ENCODE data around the gene AS3MT. TPM values are rescaled to one million over a fixed set of nuclear protein-coding genes. Genes with fewer than 3 reads are reported as not detected.

The AS3MT gene
- polyA plus RNA-seq, 2 of the 4 experiments (the other 2 are of a cell fraction): 10.7 to 10.8 TPM

- TF ChIP-seq HES2 (IDR thresholded peaks at IDR 0.05) (no peak), ESRRA (IDR thresholded peaks at IDR 0.05; ENCODE audit: borderline replicate concordance, low read length) (no peak), NR3C1 (IDR thresholded peaks at IDR 0.05) (no peak), ZNF302 (CRISPR knock-in tag; IDR thresholded peaks at IDR 0.05) (no peak), CHD4 (IDR thresholded peaks at IDR 0.05; ENCODE audit: borderline replicate concordance) (no peak), EHF (CRISPR knock-in tag; IDR thresholded peaks at IDR 0.05) (no peak), KDM1A (IDR thresholded peaks at IDR 0.05; ENCODE audit: low read depth) (no peak), CBX8 (IDR thresholded peaks at IDR 0.05) (no peak), EHMT2 (IDR thresholded peaks at IDR 0.05; ENCODE audit: low read depth) (no peak), HMGXB4 (CRISPR knock-in tag; IDR thresholded peaks at IDR 0.05; ENCODE audit: borderline replicate concordance) (no peak), CTCF (IDR thresholded peaks at IDR 0.05) (0 out of 3 replicates have a peak, but pooled peaks have one; percentile 27), RCOR1 (IDR thresholded peaks at IDR 0.05; ENCODE audit: low read depth, low read length) (no peak), BCL3 (IDR thresholded peaks at IDR 0.05) (0 out of 3 replicates have a peak, but pooled peaks have one; percentile 31), NPAS2 (CRISPR knock-in tag; IDR thresholded peaks at IDR 0.05; ENCODE audit: borderline replicate concordance) (no peak), CHD2 (IDR thresholded peaks at IDR 0.05; ENCODE audit: low read length, partially characterized antibody) (peak; percentile 86), RNF2 (IDR thresholded peaks at IDR 0.05; ENCODE audit: borderline replicate concordance, low read depth) (no peak), E2F6 (IDR thresholded peaks at IDR 0.05; ENCODE audit: borderline replicate concordance, low read depth) (peak; percentile 63), ATOH8 (CRISPR knock-in tag; IDR thresholded peaks at IDR 0.05; ENCODE audit: low read depth) (no peak), SMC3 (IDR thresholded peaks at IDR 0.05) (peak; percentile 30; the same call in 1 of the 3 replicates), MAZ (IDR thresholded peaks at IDR 0.05; ENCODE audit: borderline replicate concordance, low read depth, low read length) (no peak)
These were observed 48.9 kb downstream of the AS3MT start, which contains the start of gene CNNM2 (continued) for GRCh38 chr10:102917962-102918816.

Data from A549 (cell line).